Activated T-helper 1 cell treated with anti-CD3 and anti-CD28 coated beads, Interleukin-12 subunit alpha, Interleukin-12 subunit beta, Interleukin-2, Interleukin-4 antibody, amounts not matched to agents 30 ng/mL and 10 ng/mL and 1 ng/mL, durations not matched to agents 14 hours and 24 hours and 36 hours (primary cell): ENCODE results near the gene OPA3. TPM values are rescaled to one million over a fixed set of nuclear protein-coding genes. Genes with fewer than 3 reads are reported as not detected.

Source experiments
- DNase-seq: peaks from one replicate; pipeline ENCODE4 v3.0.0; 2021; ENCODE audit warnings: low spot score
- H3K27ac Mint-ChIP-seq: one replicate; pipeline ENCODE4 v1.8.0; 2021; ENCODE audit warnings: mild to moderate bottlenecking, mixed read lengths
- H3K27me3 Mint-ChIP-seq: one replicate; pipeline ENCODE4 v1.8.0; 2022; ENCODE audit warnings: mild to moderate bottlenecking, moderate library complexity, mixed read lengths; ENCODE audit not compliant: insufficient read depth
- H3K36me3 Mint-ChIP-seq: one replicate; pipeline ENCODE4 v1.8.0; 2021; ENCODE audit warnings: low read depth, mixed read lengths
- H3K4me1 Mint-ChIP-seq: one replicate; pipeline ENCODE4 v1.8.0; 2021; ENCODE audit warnings: low read depth, mixed read lengths
- H3K4me3 Mint-ChIP-seq: one replicate; pipeline ENCODE4 v1.8.0; 2021; ENCODE audit warnings: mild to moderate bottlenecking, moderate library complexity, mixed read lengths
- H3K9me3 Mint-ChIP-seq: one replicate; pipeline ENCODE4 v1.8.0; 2021; ENCODE audit warnings: mixed read lengths
- intact Hi-C: fragments of 100-400 bp; cut with micrococcal nuclease; formaldehyde crosslinking; loops from one replicate; pipeline ENCODE4 v1.15.1; 2024
- total RNA-seq: library from RNA; stranded (reverse); gene quantifications from 2 replicates; pipeline ENCODE4 v1.2.3, GENCODE V29; 2022

The OPA3 gene
- total RNA-seq, 1 donor from 2014 or later: 12.1 TPM

GRCh38 chr19:45485305-45486077 lies 99.1 kb downstream of the OPA3 start:
- peaks cover 6% of the 10 kb centered on the region for H3K4me1 Mint-ChIP-seq
- peak overlapping the region; percentile 87 for H3K4me3 Mint-ChIP-seq
- peak; percentile 96 for DNase-seq
- peaks cover 6% of the 10 kb centered on the region for H3K27me3 Mint-ChIP-seq
- no peaks in the 10 kb centered on the region for H3K36me3 Mint-ChIP-seq
- H3K9me3 Mint-ChIP-seq: no peaks in the 10 kb centered on the region
- intact Hi-C loops: loop anchor here (1.0 to 5.0 kb wide), 5 partner anchors 8 to 233 kb away; partner anchors contain the start of genes MARK4 and POLR1G
- H3K27ac Mint-ChIP-seq: peak overlapping the region; percentile 79

- intact Hi-C loops: no loop called here
- H3K27ac Mint-ChIP-seq: no peak overlapping the region
- no peaks in the 10 kb centered on the region for H3K9me3 Mint-ChIP-seq
These were observed 100.2 kb downstream of the OPA3 start for GRCh38 chr19:45484273-45484945.

GRCh38 chr19:45483033-45483432 lies 101.6 kb downstream of the OPA3 start:
- intact Hi-C loops: no loop called here
- Mint-ChIP-seq H3K27ac (no peak overlapping the region), H3K27me3 (peaks cover 4% of the 10 kb centered on the region), H3K9me3 (no peaks in the 10 kb centered on the region), H3K4me1 (peaks cover 16% of the 10 kb centered on the region), H3K4me3 (no peak overlapping the region), H3K36me3 (no peaks in the 10 kb centered on the region)
- DNase-seq: no peak

More at GRCh38 chr19:45484273-45484945, 100.2 kb downstream of the OPA3 start:
- H3K4me1 Mint-ChIP-seq: peaks cover 6% of the 10 kb centered on the region
- DNase-seq: no peak
- peak overlapping the region; percentile 87 for H3K4me3 Mint-ChIP-seq
- H3K36me3 Mint-ChIP-seq: no peaks in the 10 kb centered on the region
- peaks cover 6% of the 10 kb centered on the region for H3K27me3 Mint-ChIP-seq

GRCh38 chr19:45478454-45479238 lies 106.0 kb downstream of the OPA3 start:
- peaks cover 5% of the 10 kb centered on the region for H3K36me3 Mint-ChIP-seq
- intact Hi-C loops: loop anchor here (1.0 to 5.0 kb wide), 10 partner anchors 9 to 386 kb away; partner anchors contain the start of genes ERCC1, PPP1R13L and PPP1R37
- peak overlapping the region; percentile 95 for H3K27ac Mint-ChIP-seq
- peaks cover 29% of the 10 kb centered on the region for H3K4me1 Mint-ChIP-seq
- H3K4me3 Mint-ChIP-seq: peak overlapping the region; percentile 77
- H3K9me3 Mint-ChIP-seq: no peaks in the 10 kb centered on the region
- DNase-seq: peak; percentile 88
- H3K27me3 Mint-ChIP-seq: peaks cover 38% of the 10 kb centered on the region

- H3K9me3 Mint-ChIP-seq: no peaks in the 10 kb centered on the region
- peaks cover 31% of the 10 kb centered on the region for H3K4me1 Mint-ChIP-seq
- H3K27me3 Mint-ChIP-seq: peaks cover 40% of the 10 kb centered on the region
- intact Hi-C loops: loop anchor here (1.0 to 5.0 kb wide), 6 partner anchors 9 to 386 kb away; partner anchors contain the start of genes ERCC1 and PPP1R37
- peak overlapping the region; percentile 77 for H3K4me3 Mint-ChIP-seq
- DNase-seq: no peak
- H3K36me3 Mint-ChIP-seq: peaks cover 9% of the 10 kb centered on the region
- H3K27ac Mint-ChIP-seq: peak overlapping the region; percentile 95
These were observed 106.7 kb downstream of the OPA3 start for GRCh38 chr19:45477713-45478453.

Other genes with a start within 250 kb of the OPA3 start
- gene KLC3, start 244.1 kb downstream of the OPA3 start, total RNA-seq: not detected in 2 replicates
- 30.5 and 32.8 TPM in 2 replicates for gene ERCC2, start 214.2 kb downstream of the OPA3 start, total RNA-seq
- gene PPP1R13L, start 179.7 kb downstream of the OPA3 start, total RNA-seq: 8.5 and 8.9 TPM in 2 replicates
- gene POLR1G, start 178.2 kb downstream of the OPA3 start, total RNA-seq: 25.3 and 27.2 TPM in 2 replicates
- 143 and 152 TPM in 2 replicates for gene ERCC1, start 160.9 kb downstream of the OPA3 start, total RNA-seq
- gene FOSB, start 116.8 kb downstream of the OPA3 start, total RNA-seq: 16.8 and 17.2 TPM in 2 replicates
- gene RTN2, start 87.8 kb downstream of the OPA3 start, total RNA-seq: 3.0 and 4.1 TPM in 2 replicates
- gene PPM1N, start 86.4 kb downstream of the OPA3 start, total RNA-seq: 1.0 and 1.3 TPM in 2 replicates
- 234 and 235 TPM in 2 replicates for gene VASP, start 77.3 kb downstream of the OPA3 start, total RNA-seq
- gene GPR4, start 17.4 kb upstream of the OPA3 start, total RNA-seq: not detected in 2 replicates
- 148 and 152 TPM in 2 replicates for gene EML2, start 54.6 kb upstream of the OPA3 start, total RNA-seq
- gene GIPR, start 83.4 kb upstream of the OPA3 start, total RNA-seq: 4.3 and 6.1 TPM in 2 replicates
- 757 and 760 TPM in 2 replicates for gene SNRPD2, start 107.2 kb upstream of the OPA3 start, total RNA-seq
- gene QPCTL, start 107.9 kb upstream of the OPA3 start, total RNA-seq: 13.7 and 18.0 TPM in 2 replicates
- 35.1 and 35.4 TPM in 2 replicates for gene FBXO46, start 146.1 kb upstream of the OPA3 start, total RNA-seq
- gene MEIOSIN, start 148.6 kb upstream of the OPA3 start, total RNA-seq: not detected in 2 replicates
- 3.7 and 5.6 TPM in 2 replicates for gene SIX5, start 184.4 kb upstream of the OPA3 start, total RNA-seq
- 22.8 and 23.9 TPM in 2 replicates for gene DMPK, start 197.7 kb upstream of the OPA3 start, total RNA-seq
- 50.0 and 55.8 TPM in 2 replicates for gene DMWD, start 208.0 kb upstream of the OPA3 start, total RNA-seq
- 0.29 and 0.59 TPM in 2 replicates for gene RSPH6A, start 230.5 kb upstream of the OPA3 start, total RNA-seq